ENCODE measurements around the gene RIPPLY3.
"Not testable (repeated sequence)": the region's sequence is repeated elsewhere in the genome, so short reads cannot be mapped to it uniquely, and the experiment has no call there.

Gene RIPPLY3

DNA sequence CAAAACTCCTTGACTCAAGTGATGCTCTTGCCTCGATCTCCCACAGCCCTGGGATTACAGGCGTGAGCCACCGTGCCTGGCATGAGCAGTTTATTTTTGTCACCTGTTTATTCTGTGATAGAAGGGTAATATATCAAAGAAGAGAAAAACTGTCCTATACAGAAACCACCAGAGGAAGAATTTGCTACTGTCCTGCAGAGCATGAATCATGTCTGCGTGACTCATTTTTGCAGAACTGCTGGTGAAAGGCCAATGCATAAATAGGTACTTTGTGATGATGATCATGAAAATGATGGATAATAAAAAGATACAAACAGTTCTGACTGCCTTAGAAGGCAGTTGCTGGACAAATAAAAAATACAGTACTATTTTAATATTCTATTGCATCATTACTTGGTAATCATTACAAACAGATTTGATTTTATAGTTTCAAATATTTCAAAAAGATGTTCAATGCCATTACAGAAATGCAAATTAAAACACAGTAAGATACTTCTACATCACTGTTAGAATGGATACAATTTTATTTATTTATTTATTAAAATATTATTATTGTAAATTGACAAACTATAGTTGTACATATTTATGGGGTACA, 26.5 kb downstream of the RIPPLY3 start:
- H3K4me2 ChIP-seq (ENCODE audit: low read length) = no peak overlapping the region
- no peaks in the 10 kb centered on the region for H3K4me1 ChIP-seq (ENCODE audit: control insufficient read depth, low read depth, low read length)
- H3K56ac ChIP-seq (ENCODE audit: low read length) = no peak overlapping the region
- H3K9ac ChIP-seq (ENCODE audit: low read length) = no peak overlapping the region
- no peak overlapping the region for H4K8ac ChIP-seq (ENCODE audit: low read depth, low read length)
- no peak overlapping the region for H2BK5ac ChIP-seq (ENCODE audit: low read length)
- no CpG with 5 or more reads among the region's 4 CpGs for WGBS (ENCODE audit: extremely low coverage, insufficient coverage, low lambda C conversion rate)
- no peak overlapping the region for H3K23ac ChIP-seq (ENCODE audit: low read length)
- H3K4me3 ChIP-seq (ENCODE audit: low read length) = no peak overlapping the region
- H3K18ac ChIP-seq (ENCODE audit: low read length) = no peak overlapping the region
- no peak overlapping the region for H3K4ac ChIP-seq (ENCODE audit: low read depth, low read length)
- no peaks in the 10 kb centered on the region for H3K79me1 ChIP-seq (ENCODE audit: low read length)
- no peaks in the 10 kb centered on the region for H3K36me3 ChIP-seq (ENCODE audit: control insufficient read depth, insufficient read depth, low read length)
- H3K27me3 ChIP-seq (ENCODE audit: insufficient read depth, low read length, poor library complexity) = no peaks in the 10 kb centered on the region
- no peak overlapping the region for H2BK120ac ChIP-seq (ENCODE audit: low read depth, low read length)
- H2BK15ac ChIP-seq (replicated peaks; ENCODE audit: low read depth) = no peak overlapping the region
- H3K79me2 ChIP-seq (ENCODE audit: control insufficient read depth, insufficient read depth, low read length) = no peaks in the 10 kb centered on the region
- H2AK5ac ChIP-seq (ENCODE audit: low read length) = no peak overlapping the region
- no peak for DNase-seq
- H3K27ac ChIP-seq (ENCODE audit: low read depth, low read length) = no peak overlapping the region
- H4K5ac ChIP-seq (ENCODE audit: low read length) = no peak overlapping the region

DNA sequence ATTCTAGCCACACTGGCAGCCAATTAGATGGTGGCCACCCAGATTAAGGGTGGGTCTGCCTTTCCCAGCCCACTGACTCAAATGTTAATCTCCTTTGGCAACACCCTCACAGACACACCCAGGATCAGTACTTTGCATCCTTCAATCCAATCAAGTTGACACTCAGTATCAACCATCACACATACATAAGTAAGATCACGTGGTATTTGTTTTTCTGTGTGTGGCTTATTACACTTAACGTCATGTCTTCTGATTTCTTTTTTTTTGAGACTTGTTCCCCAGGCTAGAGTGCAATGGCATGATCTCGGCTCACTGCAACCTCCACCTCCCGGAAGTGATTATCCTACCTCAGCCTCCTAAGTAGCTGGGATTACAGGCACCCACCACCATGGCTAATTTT, 27.9 kb downstream of the RIPPLY3 start:
- not testable (repeated sequence) for H3K18ac ChIP-seq (ENCODE audit: low read length); H2BK5ac ChIP-seq (ENCODE audit: low read length); H3K9ac ChIP-seq (ENCODE audit: low read length); H3K79me2 ChIP-seq (ENCODE audit: control insufficient read depth, insufficient read depth, low read length); H3K4me1 ChIP-seq (ENCODE audit: control insufficient read depth, low read depth, low read length); H3K4me3 ChIP-seq (ENCODE audit: low read length); H4K8ac ChIP-seq (ENCODE audit: low read depth, low read length); H3K4ac ChIP-seq (ENCODE audit: low read depth, low read length); H2BK15ac ChIP-seq (replicated peaks; ENCODE audit: low read depth); H3K36me3 ChIP-seq (ENCODE audit: control insufficient read depth, insufficient read depth, low read length); DNase-seq; H3K23ac ChIP-seq (ENCODE audit: low read length); H2BK120ac ChIP-seq (ENCODE audit: low read depth, low read length); H3K56ac ChIP-seq (ENCODE audit: low read length); H3K27ac ChIP-seq (ENCODE audit: low read depth, low read length); H3K4me2 ChIP-seq (ENCODE audit: low read length); H3K27me3 ChIP-seq (ENCODE audit: insufficient read depth, low read length, poor library complexity); H3K79me1 ChIP-seq (ENCODE audit: low read length); H2AK5ac ChIP-seq (ENCODE audit: low read length); H4K5ac ChIP-seq (ENCODE audit: low read length)
- no CpG with 5 or more reads among the region's 4 CpGs for WGBS (ENCODE audit: extremely low coverage, insufficient coverage, low lambda C conversion rate)

DNA sequence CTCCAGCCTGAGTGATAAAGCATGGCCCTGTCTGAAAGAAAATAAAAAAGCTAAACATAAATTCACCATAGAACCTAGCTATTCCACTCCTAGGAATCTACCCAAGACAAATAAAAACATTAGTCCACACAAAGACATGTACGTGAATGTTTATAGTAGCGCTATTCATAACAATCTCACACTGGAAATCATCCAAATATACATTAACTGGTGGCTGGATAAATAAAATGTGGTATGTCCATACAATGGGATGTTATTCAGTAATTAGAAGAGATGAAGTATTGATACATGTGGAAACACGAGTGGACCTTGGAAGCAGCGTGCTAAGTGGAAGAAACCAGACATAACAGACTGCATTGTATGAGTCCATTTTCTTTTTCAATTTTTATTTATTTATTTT, 29.7 kb downstream of the RIPPLY3 start:
- Histone ChIP-seq H3K4me3 (ENCODE audit: low read length) (no peak overlapping the region), H3K27ac (ENCODE audit: low read depth, low read length) (no peak overlapping the region), H3K4me2 (ENCODE audit: low read length) (no peak overlapping the region), H3K4me1 (ENCODE audit: control insufficient read depth, low read depth, low read length) (no peaks in the 10 kb centered on the region), H2AK5ac (ENCODE audit: low read length) (no peak overlapping the region), H3K4ac (ENCODE audit: low read depth, low read length) (no peak overlapping the region), H2BK120ac (ENCODE audit: low read depth, low read length) (no peak overlapping the region), H3K56ac (ENCODE audit: low read length) (no peak overlapping the region), H2BK5ac (ENCODE audit: low read length) (no peak overlapping the region), H3K23ac (ENCODE audit: low read length) (no peak overlapping the region), H2BK15ac (replicated peaks; ENCODE audit: low read depth) (no peak overlapping the region), H4K8ac (ENCODE audit: low read depth, low read length) (no peak overlapping the region), H3K27me3 (ENCODE audit: insufficient read depth, low read length, poor library complexity) (no peaks in the 10 kb centered on the region), H3K18ac (ENCODE audit: low read length) (no peak overlapping the region), H3K79me2 (ENCODE audit: control insufficient read depth, insufficient read depth, low read length) (no peaks in the 10 kb centered on the region), H3K36me3 (ENCODE audit: control insufficient read depth, insufficient read depth, low read length) (no peaks in the 10 kb centered on the region), H3K79me1 (ENCODE audit: low read length) (no peaks in the 10 kb centered on the region), H3K9ac (ENCODE audit: low read length) (no peak overlapping the region), H4K5ac (ENCODE audit: low read length) (no peak overlapping the region)
- no CpG with 5 or more reads among the region's 4 CpGs for WGBS (ENCODE audit: extremely low coverage, insufficient coverage, low lambda C conversion rate)
- no peak for DNase-seq

DNA sequence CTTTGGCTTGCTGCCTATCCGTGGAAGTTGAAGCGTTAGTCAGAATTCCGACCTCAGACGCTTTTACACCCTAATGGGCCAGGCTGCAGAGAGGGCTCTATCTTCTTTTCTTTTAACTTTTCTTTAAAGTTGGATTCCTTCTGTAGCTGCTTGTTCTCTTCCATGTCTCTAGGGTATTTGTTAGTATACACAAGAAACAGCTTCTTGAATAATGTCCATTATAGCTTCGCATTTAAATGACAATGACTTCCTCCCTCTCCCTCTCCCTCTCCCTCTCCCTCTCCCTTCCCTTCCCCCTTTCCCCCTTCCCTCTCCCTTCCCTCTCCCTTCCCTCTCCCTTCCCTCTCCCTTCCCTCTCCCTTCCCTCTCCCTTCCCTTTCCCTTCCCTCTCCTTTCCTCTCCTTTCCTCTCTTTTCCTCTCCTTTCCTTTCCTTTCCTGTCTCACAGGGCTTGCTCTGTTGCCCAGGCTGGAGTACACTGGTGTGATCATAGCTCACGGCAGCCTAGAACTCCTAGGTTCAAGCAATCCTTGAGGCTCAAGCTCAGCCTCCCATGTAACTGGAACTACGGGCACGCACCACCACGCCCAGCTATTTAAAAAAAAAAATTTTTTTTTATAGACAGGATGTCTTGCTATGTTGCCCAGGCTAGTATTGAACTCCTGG, 33.0 kb downstream of the RIPPLY3 start:
- Histone ChIP-seq H3K79me2 (ENCODE audit: control insufficient read depth, insufficient read depth, low read length) (no peaks in the 10 kb centered on the region), H2BK15ac (replicated peaks; ENCODE audit: low read depth) (no peak overlapping the region), H3K27ac (ENCODE audit: low read depth, low read length) (no peak overlapping the region), H3K4me2 (ENCODE audit: low read length) (no peak overlapping the region), H2BK5ac (ENCODE audit: low read length) (no peak overlapping the region), H3K56ac (ENCODE audit: low read length) (no peak overlapping the region), H2AK5ac (ENCODE audit: low read length) (no peak overlapping the region), H3K36me3 (ENCODE audit: control insufficient read depth, insufficient read depth, low read length) (no peaks in the 10 kb centered on the region), H3K23ac (ENCODE audit: low read length) (no peak overlapping the region), H3K27me3 (ENCODE audit: insufficient read depth, low read length, poor library complexity) (no peaks in the 10 kb centered on the region), H3K79me1 (ENCODE audit: low read length) (no peaks in the 10 kb centered on the region), H3K9ac (ENCODE audit: low read length) (no peak overlapping the region), H3K4me1 (ENCODE audit: control insufficient read depth, low read depth, low read length) (no peaks in the 10 kb centered on the region), H3K4ac (ENCODE audit: low read depth, low read length) (no peak overlapping the region), H4K8ac (ENCODE audit: low read depth, low read length) (no peak overlapping the region), H2BK120ac (ENCODE audit: low read depth, low read length) (no peak overlapping the region), H3K18ac (ENCODE audit: low read length) (no peak overlapping the region), H4K5ac (ENCODE audit: low read length) (no peak overlapping the region), H3K4me3 (ENCODE audit: low read length) (no peak overlapping the region)
- DNase-seq = no peak
- no CpG with 5 or more reads among the region's 9 CpGs for WGBS (ENCODE audit: extremely low coverage, insufficient coverage, low lambda C conversion rate)

DNA sequence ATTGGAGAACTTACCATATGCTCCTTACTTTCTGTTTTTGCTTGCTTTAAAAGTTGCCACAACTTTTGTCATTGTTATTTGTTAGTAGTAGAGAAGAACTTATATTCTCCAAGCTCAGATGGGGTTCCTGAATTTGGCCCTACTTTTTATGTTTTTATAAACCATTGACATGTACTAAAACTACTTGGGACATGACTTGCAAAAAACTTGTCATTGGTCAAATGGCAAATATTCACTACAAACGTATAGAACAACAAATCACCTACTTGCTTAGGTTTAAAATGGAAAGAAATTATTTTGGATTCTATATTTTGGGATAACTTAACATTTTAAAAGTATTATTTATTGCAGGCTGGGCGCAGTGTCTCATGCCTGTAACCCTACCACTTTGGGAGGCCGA, 33.7 kb downstream of the RIPPLY3 start:
- H3K27me3 ChIP-seq (ENCODE audit: insufficient read depth, low read length, poor library complexity) = no peaks in the 10 kb centered on the region
- no peak overlapping the region for H2BK5ac ChIP-seq (ENCODE audit: low read length)
- no CpG with 5 or more reads among the region's 3 CpGs for WGBS (ENCODE audit: extremely low coverage, insufficient coverage, low lambda C conversion rate)
- no peak for DNase-seq
- H3K23ac ChIP-seq (ENCODE audit: low read length) = no peak overlapping the region
- H3K9ac ChIP-seq (ENCODE audit: low read length) = no peak overlapping the region
- H2BK120ac ChIP-seq (ENCODE audit: low read depth, low read length) = no peak overlapping the region
- H2BK15ac ChIP-seq (replicated peaks; ENCODE audit: low read depth) = no peak overlapping the region
- no peak overlapping the region for H3K4ac ChIP-seq (ENCODE audit: low read depth, low read length)
- no peaks in the 10 kb centered on the region for H3K79me1 ChIP-seq (ENCODE audit: low read length)
- H3K79me2 ChIP-seq (ENCODE audit: control insufficient read depth, insufficient read depth, low read length) = no peaks in the 10 kb centered on the region
- H3K4me2 ChIP-seq (ENCODE audit: low read length) = no peak overlapping the region
- H3K56ac ChIP-seq (ENCODE audit: low read length) = no peak overlapping the region
- no peaks in the 10 kb centered on the region for H3K36me3 ChIP-seq (ENCODE audit: control insufficient read depth, insufficient read depth, low read length)
- H4K8ac ChIP-seq (ENCODE audit: low read depth, low read length) = no peak overlapping the region
- no peak overlapping the region for H3K18ac ChIP-seq (ENCODE audit: low read length)
- H3K4me1 ChIP-seq (ENCODE audit: control insufficient read depth, low read depth, low read length) = no peaks in the 10 kb centered on the region
- no peak overlapping the region for H2AK5ac ChIP-seq (ENCODE audit: low read length)
- no peak overlapping the region for H3K27ac ChIP-seq (ENCODE audit: low read depth, low read length)
- H4K5ac ChIP-seq (ENCODE audit: low read length) = no peak overlapping the region
- H3K4me3 ChIP-seq (ENCODE audit: low read length) = no peak overlapping the region

All from mesendoderm (in vitro differentiated cells).